Omental fat pad (tissue), 4 donors: ENCODE measurements around the gene ANTXR1. TPM values are rescaled to one million over a fixed set of nuclear protein-coding genes. Genes with fewer than 3 reads are reported as not detected.

Source experiments
- ATAC-seq: fragments of 150-250 bp; one replicate; pipeline ENCODE4 v1.9.1; 2016; ENCODE audit warnings: mild to moderate bottlenecking, moderate library complexity; ENCODE audit not compliant: low FRiP score
- DNase-seq: peaks from one replicate; pipeline ENCODE4 v3.0.0-alpha.2; 2019; ENCODE audit warnings: low spot score
- total RNA-seq, 4 donors: library from RNA; depleted of rRNA; stranded (reverse); fragments of >200 nt; gene quantifications; one replicate each; pipeline ENCODE4 v1.1.0, GENCODE V29; 2016
- TF ChIP-seq, protein P1 (sequence below), 3 donors: fragments of 450-650 bp; IDR thresholded peaks; one replicate each; pipeline ENCODE4 v1.5.1; 2016 to 2017; ENCODE audit warnings: antibody characterized with exemption in 3 of 3, mild to moderate bottlenecking in 3 of 3, moderate library complexity in 2 of 3

ANTXR1 gene
- total RNA-seq, 4 donors from 2014 or later, result 27.7 to 49.1 (median 37.1) TPM

DNA sequence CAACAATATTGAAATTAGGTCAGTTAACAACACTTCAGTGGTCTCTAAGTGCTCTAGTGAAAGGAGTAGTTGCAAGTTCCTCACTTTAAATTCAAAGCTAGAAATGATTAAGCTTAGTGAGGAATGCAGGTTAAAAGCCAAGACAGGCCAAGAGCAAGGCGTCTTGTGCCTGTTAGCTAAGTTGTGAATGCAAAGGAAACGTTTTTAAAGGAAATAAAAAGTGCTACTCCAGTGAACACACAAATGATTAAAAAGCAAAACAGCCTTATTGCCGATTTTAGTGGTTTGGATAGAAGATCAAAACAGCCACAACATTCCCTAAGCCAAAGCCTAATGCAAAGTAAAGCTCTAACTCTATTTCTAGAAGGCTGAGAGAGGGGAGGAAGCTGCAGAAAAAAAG lies 44.7 kb downstream of the ANTXR1 start:
- DNase-seq (no peak), ATAC-seq (no peak)
- TF ChIP-seq, protein P1, sequence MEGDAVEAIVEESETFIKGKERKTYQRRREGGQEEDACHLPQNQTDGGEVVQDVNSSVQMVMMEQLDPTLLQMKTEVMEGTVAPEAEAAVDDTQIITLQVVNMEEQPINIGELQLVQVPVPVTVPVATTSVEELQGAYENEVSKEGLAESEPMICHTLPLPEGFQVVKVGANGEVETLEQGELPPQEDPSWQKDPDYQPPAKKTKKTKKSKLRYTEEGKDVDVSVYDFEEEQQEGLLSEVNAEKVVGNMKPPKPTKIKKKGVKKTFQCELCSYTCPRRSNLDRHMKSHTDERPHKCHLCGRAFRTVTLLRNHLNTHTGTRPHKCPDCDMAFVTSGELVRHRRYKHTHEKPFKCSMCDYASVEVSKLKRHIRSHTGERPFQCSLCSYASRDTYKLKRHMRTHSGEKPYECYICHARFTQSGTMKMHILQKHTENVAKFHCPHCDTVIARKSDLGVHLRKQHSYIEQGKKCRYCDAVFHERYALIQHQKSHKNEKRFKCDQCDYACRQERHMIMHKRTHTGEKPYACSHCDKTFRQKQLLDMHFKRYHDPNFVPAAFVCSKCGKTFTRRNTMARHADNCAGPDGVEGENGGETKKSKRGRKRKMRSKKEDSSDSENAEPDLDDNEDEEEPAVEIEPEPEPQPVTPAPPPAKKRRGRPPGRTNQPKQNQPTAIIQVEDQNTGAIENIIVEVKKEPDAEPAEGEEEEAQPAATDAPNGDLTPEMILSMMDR (IDR thresholded peaks at IDR 0.05), result no peak

DNA sequence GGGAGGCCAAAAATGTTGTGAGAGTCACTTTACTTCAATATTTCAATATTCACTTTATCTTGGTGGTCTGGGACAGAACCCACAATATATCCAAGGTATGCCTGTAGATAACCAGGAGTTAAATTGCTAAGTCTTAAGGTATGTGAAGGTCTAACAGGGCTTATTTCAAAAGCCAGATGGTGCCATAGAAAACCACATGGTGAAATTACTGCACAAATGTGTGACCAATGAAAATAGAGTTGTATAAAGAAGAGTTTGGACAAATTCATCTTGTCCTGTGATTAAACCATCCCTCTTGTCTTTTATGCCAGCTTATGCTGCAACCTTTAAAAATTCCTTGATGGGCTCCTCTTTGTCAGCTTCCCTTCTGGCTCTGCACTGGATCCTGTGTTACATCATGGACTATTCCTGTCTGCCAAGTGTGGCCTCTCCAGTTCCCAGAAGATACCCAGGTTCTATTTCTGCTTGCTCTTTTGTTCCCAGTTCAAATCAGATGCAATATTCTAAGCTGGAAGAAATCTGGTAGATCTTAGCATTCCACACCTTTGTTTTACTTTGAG lies 46.8 kb downstream of the ANTXR1 start:
- no peak for ATAC-seq
- no peak for DNase-seq
- TF ChIP-seq, protein P1 (IDR thresholded peaks at IDR 0.05), result no peak

DNA sequence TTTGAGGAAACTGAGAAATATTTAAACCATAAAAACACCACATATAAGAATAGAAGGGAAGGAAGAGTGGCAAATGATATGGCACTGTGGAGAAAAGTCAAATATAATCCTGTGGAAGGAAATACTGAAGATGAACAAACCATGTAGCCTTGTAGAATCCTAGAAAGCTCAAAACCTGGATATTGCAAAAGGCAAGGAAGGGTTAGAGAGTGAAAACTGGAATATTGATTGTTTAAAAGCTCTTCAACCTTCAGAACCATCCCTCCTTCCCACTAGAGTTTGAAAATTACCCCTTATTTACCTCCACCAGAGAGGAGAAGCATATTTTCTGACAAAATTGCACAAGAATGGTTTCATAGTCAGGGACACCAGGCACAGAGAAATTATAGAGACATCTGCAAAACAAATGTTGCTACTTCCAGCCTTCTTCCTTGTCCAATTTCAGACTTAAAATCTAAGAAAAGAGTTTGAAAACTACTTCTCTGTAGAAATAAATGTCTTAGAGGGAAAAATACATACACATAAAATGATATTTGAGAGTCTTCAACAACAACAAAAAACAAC lies 48.0 kb downstream of the ANTXR1 start:
- DNase-seq (no peak), ATAC-seq (no peak)
- TF ChIP-seq, protein P1 (IDR thresholded peaks at IDR 0.05), result no peak

DNA sequence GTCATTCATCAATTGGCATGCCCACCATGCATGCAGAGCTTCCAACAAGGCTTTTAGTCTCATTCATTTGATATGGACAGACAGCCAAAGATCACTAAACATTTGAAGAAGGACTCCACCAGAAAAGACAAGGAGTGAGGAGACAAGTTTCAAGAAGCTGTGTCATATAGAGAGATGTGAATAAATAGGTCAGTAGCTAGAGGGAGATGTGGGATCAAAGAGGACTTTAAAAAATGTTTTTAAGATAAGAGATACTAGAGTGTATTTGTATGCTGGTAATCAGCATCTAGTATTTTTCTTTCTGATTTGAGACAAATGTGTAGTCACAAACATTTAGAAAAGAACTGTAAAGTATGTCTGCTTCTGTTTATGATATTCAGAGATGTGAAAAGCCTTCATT lies 48.5 kb downstream of the ANTXR1 start:
- ATAC-seq, result no peak
- TF ChIP-seq, protein P1 (IDR thresholded peaks at IDR 0.05), result no peak

DNA sequence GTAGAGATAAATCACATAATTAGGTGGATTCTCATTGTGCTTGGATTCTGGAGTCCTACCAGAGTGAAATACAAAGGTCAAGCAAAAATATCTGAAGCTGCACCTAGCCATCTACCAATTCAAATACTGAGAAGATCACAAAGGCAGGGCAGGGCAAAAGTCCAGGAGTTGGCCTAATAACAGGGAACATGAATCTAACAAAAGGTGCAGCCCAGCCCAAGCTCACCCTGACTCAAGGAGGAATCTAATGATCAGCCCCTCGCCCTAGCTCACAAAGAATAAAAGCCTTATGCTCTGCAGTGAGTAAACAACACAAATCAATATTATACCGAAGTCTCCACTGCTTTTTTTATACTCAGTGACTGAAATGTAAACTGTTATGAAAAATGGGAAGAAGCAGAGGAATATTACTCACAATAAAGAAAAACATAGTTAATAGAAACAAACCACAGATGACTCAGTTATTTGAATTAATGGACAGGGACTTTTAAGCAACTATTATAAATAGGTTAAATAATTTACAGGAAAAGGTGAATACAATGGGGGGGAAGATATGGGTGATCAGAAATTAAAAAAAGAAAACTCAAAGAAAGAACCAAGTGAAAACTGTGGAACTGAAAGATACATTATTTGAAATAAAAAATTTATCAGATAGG lies 49.5 kb downstream of the ANTXR1 start:
- TF ChIP-seq, protein P1 (IDR thresholded peaks at IDR 0.05), result no peak
- ATAC-seq, result no peak
- DNase-seq, result no peak

More for the DNA sequence above, 48.5 kb downstream of the ANTXR1 start:
- no peak for DNase-seq

DNA sequence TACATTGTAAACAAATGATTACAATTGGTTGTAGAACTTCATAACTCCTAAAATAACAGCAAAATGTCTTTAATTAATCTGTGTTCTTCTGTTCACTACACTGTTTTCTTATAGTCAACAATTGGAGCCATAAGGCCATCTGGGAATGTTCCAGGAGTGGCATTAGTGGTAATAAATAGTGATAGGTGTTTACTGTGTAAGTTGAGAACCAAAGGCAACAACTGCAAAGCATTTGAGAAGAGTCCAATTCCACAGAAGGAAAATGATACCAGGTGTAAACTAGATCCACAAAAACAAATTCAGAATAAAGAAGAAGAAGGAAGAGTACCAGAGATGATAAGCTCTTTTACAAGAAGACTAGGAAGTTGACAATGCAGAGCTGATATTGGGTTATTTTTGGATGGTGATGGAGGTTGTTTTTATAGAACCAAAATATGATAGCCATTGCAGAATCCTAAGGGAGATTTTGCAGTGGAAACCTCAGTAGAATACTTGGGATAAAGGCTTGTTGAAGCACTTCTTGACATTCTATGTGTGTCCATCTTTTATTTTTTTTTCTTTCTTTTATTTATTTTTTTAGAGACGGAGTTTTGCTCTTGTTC lies 52.9 kb downstream of the ANTXR1 start:
- TF ChIP-seq, protein P1 (IDR thresholded peaks at IDR 0.05), result no peak
- no peak for DNase-seq
- no peak for ATAC-seq
